ENCODE results near the gene ATP6V0D1. TPM values are rescaled to one million over a fixed set of nuclear protein-coding genes. Genes with fewer than 3 reads are reported as not detected.
"Not testable (repeated sequence)": the region's sequence is repeated elsewhere in the genome, so short reads cannot be mapped to it uniquely, and the experiment has no call there.

Gene ATP6V0D1
- polyA plus RNA-seq, result 10 to 100 TPM; 34.0 to 77.2 (median 67.3) TPM

DNA sequence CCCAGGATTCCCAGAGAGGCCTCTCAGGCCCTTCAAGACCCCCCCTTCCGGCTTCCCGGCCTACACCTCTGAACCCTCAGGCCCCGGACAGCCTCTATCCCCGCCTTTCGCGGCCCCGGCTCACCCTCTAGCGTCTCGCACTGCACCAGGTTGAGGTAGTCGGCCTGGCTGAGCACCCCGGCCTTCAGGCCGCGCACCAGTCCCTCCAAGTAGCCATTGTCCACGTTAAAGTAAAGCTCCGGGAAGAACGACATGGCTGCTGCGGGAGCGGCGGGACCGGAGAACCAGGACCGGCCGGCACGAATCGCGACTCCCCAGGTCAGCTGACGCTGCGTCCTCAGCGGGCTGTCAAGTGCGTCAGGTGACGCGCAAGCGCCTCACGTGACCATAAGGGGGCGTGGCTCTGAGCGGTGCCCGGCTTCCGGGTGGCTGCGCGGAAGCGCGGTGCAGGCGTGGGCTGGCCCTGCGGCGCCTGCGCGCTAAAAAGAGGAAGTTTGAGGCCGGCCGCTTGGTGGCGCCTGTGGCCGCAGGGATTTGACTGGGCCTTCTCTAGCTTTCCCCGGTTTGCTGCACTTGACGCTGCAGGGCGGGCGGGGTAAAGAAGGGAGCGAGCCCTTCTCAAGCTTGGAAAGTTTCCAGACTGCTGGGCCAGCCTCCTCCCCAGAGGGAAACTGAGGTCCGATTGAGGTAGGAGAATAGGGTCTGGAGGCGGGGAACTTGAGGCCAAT lies at the start of gene ATP6V0D1:
Gene ATP6V0D1 (minus strand): TSS at position 325 of the 728 bp plus-strand sequence. CDS start 71 bp downstream, at position 254.
- WGBS, 3 donors, result 0% methylated on average over 56 to 57 of the region's 57 CpGs
- H3K27ac ChIP-seq (ENCODE audit: low read depth, low read length), result peak within 1 kb of the TSS; percentile 79

GRCh38 chr16:67530013-67530939 lies 49.3 kb upstream of the ATP6V0D1 start:
- H3K27ac ChIP-seq (ENCODE audit: low read depth, low read length), result peak overlapping the region; percentile 34
- WGBS, 3 donors, result 2 to 6% (median 4%) methylated on average over 43 to 48 of the region's 48 CpGs

DNA sequence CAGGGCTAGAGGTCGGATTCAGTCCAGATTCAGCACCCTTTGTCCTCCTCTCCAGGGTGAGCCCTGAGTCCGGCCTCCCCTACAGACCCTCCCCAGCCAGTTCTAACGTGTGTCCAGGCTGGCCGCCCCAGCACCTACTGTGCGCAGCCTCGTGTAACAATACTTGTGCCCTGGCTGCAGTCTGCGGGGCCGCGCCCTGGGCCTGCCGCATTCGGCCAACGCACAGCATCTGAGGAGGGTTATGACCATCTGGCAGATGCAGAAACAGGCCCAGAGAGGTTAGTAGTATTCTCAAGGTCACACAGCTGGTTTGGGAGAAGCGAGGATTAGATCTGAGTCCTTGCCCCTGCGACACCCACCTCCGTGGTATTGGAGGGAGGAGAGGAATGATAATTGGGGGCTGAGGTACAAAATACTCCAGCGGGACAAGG lies 48.6 kb upstream of the ATP6V0D1 start:
- WGBS, 3 donors, result 4 to 12% (median 12%) methylated on average over 16 of the region's 16 CpGs
- peak overlapping the region; percentile 34 for H3K27ac ChIP-seq (ENCODE audit: low read depth, low read length)

GRCh38 chr16:67528870-67529581 lies 48.1 kb upstream of the ATP6V0D1 start:
- WGBS, 3 donors, result 1% methylated on average over 36 to 65 of the region's 65 CpGs

DNA sequence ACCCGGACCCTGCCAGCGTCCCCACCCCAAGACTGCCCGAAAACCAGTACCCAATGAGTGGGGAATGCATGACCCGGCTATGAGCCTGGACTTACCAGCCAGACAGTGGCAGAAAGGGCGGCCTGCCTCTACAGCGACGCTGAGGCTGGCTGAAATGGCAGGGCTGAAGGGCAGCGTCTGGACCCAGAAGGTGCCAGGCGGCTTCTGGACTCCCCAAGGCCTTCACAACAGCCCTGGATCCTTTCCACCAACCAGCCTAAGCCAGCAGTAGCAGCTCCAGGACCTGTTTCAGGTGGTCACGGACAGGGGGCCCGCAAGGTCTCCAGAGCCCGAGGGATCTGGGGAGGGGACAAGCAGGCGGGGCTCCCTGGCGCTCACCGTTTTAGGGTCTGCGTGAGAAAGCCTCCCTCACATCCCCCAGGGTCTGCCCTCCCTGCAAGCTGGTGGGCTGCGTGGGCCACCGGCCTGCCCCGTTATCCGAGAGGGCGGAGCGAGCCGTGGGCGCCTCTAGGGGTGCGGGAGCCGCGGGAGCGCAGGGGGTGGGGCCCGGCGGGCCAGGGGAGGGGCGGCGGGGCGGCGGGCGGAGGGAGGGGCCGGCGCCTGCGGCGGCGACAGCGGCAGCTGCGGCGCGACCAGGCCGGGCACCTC lies 47.4 kb upstream of the ATP6V0D1 start, which contains the start of gene RIPOR1:
Gene RIPOR1 (plus strand): TSS at position 608 of the 648 bp plus-strand sequence. CDS start 9,618 bp downstream, outside the sequence.
- peak within 1 kb of the TSS; percentile 34 for H3K27ac ChIP-seq (ENCODE audit: low read depth, low read length)
- 15 to 25% (median 20%) methylated on average over 27 to 45 of the region's 45 CpGs for WGBS, 3 donors

More at GRCh38 chr16:67528870-67529581, 48.1 kb upstream of the ATP6V0D1 start:
- H3K27ac ChIP-seq (ENCODE audit: low read depth, low read length), result no peak overlapping the region

GRCh38 chr16:67526149-67526791 lies 45.3 kb upstream of the ATP6V0D1 start:
- WGBS, 3 donors, result 72 to 78% (median 75%) methylated on average over 3 of the region's 3 CpGs
- no peak overlapping the region for H3K27ac ChIP-seq (ENCODE audit: low read depth, low read length)

GRCh38 chr16:67525176-67525860 lies 44.4 kb upstream of the ATP6V0D1 start:
- WGBS, 3 donors, result 68 to 78% (median 72%) methylated on average over 11 of the region's 11 CpGs

DNA sequence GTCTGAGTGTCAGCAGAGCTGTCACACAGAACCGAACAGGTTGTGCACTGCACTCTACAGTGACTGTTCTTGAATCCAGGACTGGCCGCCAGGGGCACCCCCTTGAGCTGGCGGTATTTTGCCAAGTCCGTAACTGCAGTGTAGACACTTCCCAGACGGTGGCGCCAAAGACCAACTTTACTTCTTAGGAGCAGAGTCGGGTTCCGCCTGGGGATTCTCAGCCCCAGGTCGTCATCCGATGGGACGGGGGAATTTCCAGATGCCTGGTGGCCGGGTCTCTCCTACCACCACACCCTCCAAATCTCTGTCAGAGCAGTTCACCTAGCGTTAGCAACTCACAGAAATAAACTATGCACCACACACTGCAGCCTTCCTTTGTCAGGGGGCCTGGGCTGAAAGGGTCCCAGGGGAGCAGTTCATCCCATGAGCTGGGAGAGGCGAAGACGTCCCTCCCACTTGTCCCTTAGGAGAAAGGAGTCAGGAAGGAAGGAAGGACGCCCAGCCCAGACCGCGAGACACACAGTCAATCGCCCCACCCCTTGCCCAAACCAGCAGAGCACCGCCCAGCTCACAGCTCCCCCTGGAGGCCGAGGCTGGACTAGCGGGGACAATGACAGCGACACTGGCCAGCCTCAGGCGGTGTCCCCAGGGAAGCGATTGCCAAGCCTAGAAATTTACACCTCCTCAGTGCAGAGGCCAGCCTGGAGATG lies 40.3 kb upstream of the ATP6V0D1 start:
- H3K27ac ChIP-seq (ENCODE audit: low read depth, low read length), result peak overlapping the region; percentile 93
- WGBS, 3 donors, result 0% methylated on average over 25 of the region's 25 CpGs

More at GRCh38 chr16:67525176-67525860, 44.4 kb upstream of the ATP6V0D1 start:
- no peak overlapping the region for H3K27ac ChIP-seq (ENCODE audit: low read depth, low read length)

DNA sequence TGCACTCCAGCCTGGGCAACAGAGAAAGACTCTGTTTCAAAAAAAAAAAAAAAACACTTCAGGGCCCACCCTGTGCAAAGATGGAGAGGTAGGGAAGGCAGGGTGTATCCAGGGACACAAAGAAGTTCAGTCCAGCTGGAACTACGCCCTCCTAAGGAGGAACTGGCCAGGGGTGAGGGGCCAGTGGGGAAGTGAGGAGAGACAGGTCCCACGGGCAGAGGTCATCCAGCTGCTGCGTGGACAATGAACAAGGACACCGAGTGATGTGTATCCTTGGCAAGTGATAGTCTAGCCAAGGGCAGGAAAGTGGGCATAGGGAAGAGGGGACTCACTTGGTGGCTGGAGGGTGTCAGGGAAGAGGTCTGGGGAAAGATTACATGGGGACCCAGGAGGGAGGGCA lies 38.3 kb upstream of the ATP6V0D1 start:
- H3K27ac ChIP-seq (ENCODE audit: low read depth, low read length), result no peak overlapping the region
- WGBS, 3 donors, result 47 to 77% (median 62%) methylated on average over 4 of the region's 4 CpGs

- no peak overlapping the region for H3K27ac ChIP-seq (ENCODE audit: low read depth, low read length)
- WGBS, 3 donors, result 61 to 80% (median 68%) methylated on average over 8 of the region's 8 CpGs
Measured at GRCh38 chr16:67518676-67519075, 37.7 kb upstream of the ATP6V0D1 start.

- WGBS, 3 donors, result 70 to 74% (median 72%) methylated on average over 10 to 11 of the region's 11 CpGs
- no peak overlapping the region for H3K27ac ChIP-seq (ENCODE audit: low read depth, low read length)
Measured at GRCh38 chr16:67517661-67518423, 36.9 kb upstream of the ATP6V0D1 start.

DNA sequence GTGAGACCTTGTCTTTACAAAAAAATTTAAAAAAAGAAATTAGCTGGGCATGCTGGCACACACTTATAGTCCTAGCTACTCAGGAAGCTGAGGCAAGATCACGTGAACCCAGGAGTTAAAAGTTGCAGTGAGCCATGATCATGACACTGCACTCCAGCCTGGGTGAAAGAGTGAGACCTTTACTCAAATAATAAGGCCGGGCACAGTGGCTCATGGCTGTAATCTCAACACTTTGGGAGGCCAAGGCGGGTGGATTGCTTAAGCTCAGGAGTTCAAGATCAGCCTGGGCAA lies 36.1 kb upstream of the ATP6V0D1 start:
- H3K27ac ChIP-seq (ENCODE audit: low read depth, low read length), result no peak overlapping the region
- WGBS, 3 donors, result 64 to 90% (median 64%) methylated on average over 3 of the region's 3 CpGs

DNA sequence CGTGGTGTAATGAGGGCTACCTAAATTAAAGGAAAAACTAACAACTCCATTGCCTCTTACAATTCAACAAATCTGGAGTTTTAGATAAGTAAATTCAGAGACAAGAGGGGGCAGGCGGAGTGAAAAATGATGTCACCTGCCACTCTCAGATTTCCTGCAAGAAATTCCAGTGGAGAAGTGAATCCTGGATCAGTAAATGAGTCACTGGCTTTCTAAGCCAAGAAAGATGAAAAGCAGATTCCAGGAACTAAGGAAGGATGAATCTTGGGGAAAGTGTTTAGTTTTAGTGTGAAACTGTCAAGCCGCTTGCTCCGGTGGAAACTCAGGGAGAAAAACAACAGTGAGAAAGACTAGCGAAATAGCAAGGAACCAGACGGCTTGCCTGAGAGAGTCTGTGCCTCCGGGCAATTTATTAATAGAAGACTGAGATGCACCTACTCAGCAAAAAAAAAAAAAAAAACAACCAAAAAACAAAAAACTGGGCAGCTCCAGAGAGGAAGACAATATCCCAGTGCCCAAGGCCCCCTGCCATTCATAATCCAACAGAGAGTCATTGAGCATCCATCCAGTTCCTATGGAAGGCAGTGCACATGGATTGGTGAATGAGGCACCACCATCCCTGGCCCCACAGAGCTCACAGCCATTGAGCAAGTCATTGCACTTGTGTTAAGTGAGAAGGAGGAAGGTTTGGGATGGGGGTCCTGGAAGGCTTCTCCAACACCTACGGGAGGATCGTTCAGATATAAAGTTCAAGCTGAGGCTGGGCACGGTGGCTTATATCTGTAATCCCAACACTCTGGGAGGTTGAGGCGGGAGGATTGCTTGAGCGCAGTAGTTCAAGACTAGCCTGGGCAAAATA lies 35.6 kb upstream of the ATP6V0D1 start:
- WGBS, 3 donors, result 80 to 88% (median 84%) methylated on average over 12 of the region's 12 CpGs
- no peak overlapping the region for H3K27ac ChIP-seq (ENCODE audit: low read depth, low read length)

- WGBS, 3 donors, result 6 to 8% (median 7%) methylated on average over 8 of the region's 8 CpGs
- H3K27ac ChIP-seq (ENCODE audit: low read depth, low read length), result no peak overlapping the region
Measured at GRCh38 chr16:67514382-67514828, 33.4 kb upstream of the ATP6V0D1 start.

DNA sequence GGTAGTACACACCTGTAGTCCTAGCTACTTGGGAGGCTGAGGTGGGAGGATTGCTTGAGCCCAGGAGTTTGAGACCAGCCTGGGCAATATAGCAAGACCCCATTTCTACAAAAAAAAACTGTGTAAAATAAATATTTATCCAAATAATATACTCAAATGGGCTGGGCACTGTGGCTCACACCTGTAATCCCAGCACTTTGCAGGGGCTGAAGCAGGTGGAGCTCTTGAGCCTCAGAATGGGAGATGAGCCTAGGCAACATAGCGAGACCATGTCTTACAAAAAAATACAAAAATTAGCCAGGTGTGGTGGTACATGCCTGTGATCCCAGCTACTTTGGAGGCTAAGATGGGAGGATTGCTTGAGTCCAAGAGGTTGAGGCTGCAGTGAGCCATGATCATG lies 32.9 kb upstream of the ATP6V0D1 start:
- not testable (repeated sequence) for H3K27ac ChIP-seq (ENCODE audit: low read depth, low read length)
- 93 to 100% (median 98%) methylated on average over 1 of the region's 1 CpG for WGBS, 3 donors
